ENCODE measurements around the gene RAB39A.

The RAB39A gene

GRCh38 chr11:107961480-107961879 lies 33.2 kb downstream of the RAB39A start:
- H3K4me3 ChIP-seq (replicated peaks in 1 of 2; ENCODE audit: low read depth in 2 of 2, low read length in 2 of 2), result no peak overlapping the region
- no peak for TF ChIP-seq CTCF (IDR thresholded peaks at IDR 0.05; ENCODE audit: low read depth, low read length)
- no peak for DNase-seq (ENCODE audit: low read depth in 2 of 2)

GRCh38 chr11:107962181-107962580 lies 33.9 kb downstream of the RAB39A start:
- DNase-seq (ENCODE audit: low read depth in 2 of 2), result no peak
- no peak overlapping the region for H3K4me3 ChIP-seq (replicated peaks in 1 of 2; ENCODE audit: low read depth in 2 of 2, low read length in 2 of 2)
- TF ChIP-seq CTCF (IDR thresholded peaks at IDR 0.05; ENCODE audit: low read depth, low read length), result no peak

GRCh38 chr11:107963091-107963490 lies 34.8 kb downstream of the RAB39A start:
- TF ChIP-seq CTCF (IDR thresholded peaks at IDR 0.05; ENCODE audit: low read depth, low read length), result no peak
- no peak for DNase-seq (ENCODE audit: low read depth in 2 of 2)
- no peak overlapping the region for H3K4me3 ChIP-seq (replicated peaks in 1 of 2; ENCODE audit: low read depth in 2 of 2, low read length in 2 of 2)

- no peak overlapping the region for H3K4me3 ChIP-seq (replicated peaks in 1 of 2; ENCODE audit: low read depth in 2 of 2, low read length in 2 of 2)
- peak in 1 of 2 donors; percentile 5 for DNase-seq (ENCODE audit: low read depth in 2 of 2)
- TF ChIP-seq CTCF (IDR thresholded peaks at IDR 0.05; ENCODE audit: low read depth, low read length), result no peak
Observed at GRCh38 chr11:107969219-107969618, 41.0 kb downstream of the RAB39A start.

- no peak for DNase-seq (ENCODE audit: low read depth in 2 of 2)
- no peak for TF ChIP-seq CTCF (IDR thresholded peaks at IDR 0.05; ENCODE audit: low read depth, low read length)
- H3K4me3 ChIP-seq (replicated peaks in 1 of 2; ENCODE audit: low read depth in 2 of 2, low read length in 2 of 2), result no peak overlapping the region
Observed at GRCh38 chr11:107970049-107970448, 41.8 kb downstream of the RAB39A start.

- H3K4me3 ChIP-seq (replicated peaks in 1 of 2; ENCODE audit: low read depth in 2 of 2, low read length in 2 of 2), result no peak overlapping the region
- no peak for DNase-seq (ENCODE audit: low read depth in 2 of 2)
- TF ChIP-seq CTCF (IDR thresholded peaks at IDR 0.05; ENCODE audit: low read depth, low read length), result no peak
Observed at GRCh38 chr11:107973641-107974040, 45.4 kb downstream of the RAB39A start.

- TF ChIP-seq CTCF (IDR thresholded peaks at IDR 0.05; ENCODE audit: low read depth, low read length), result no peak
- no peak overlapping the region for H3K4me3 ChIP-seq (replicated peaks in 1 of 2; ENCODE audit: low read depth in 2 of 2, low read length in 2 of 2)
- DNase-seq (ENCODE audit: low read depth in 2 of 2), result no peak
Observed at GRCh38 chr11:107988397-107989158, 60.3 kb downstream of the RAB39A start.

Measured in cardiac fibroblast (primary cell).